Measurements from ENCODE around the gene UST. TPM values are rescaled to one million over a fixed set of nuclear protein-coding genes. Genes with fewer than 3 reads are reported as not detected.

The UST gene
- total RNA-seq, 1 experiment from 2014 or later = 32.1 TPM

- H3K4me3 Mint-ChIP-seq = no peak overlapping the region
- H3K9me3 Mint-ChIP-seq = no peaks in the 10 kb centered on the region
- H3K4me1 Mint-ChIP-seq = peaks cover 11% of the 10 kb centered on the region
- POLR2A ChIA-PET = no interaction called here
- TF ChIP-seq ESRRA (CRISPR knock-in tag; IDR thresholded peaks at IDR 0.05; ENCODE audit: borderline replicate concordance) (no peak), NFYB (CRISPR knock-in tag; conservative IDR thresholded peaks at IDR 0.05; ENCODE audit: low read depth) (no peak), ZNF232 (CRISPR knock-in tag; IDR thresholded peaks at IDR 0.05) (no peak), CREM (CRISPR knock-in tag; IDR thresholded peaks at IDR 0.05) (no peak), NR3C1 (CRISPR knock-in tag; conservative IDR thresholded peaks at IDR 0.05; ENCODE audit: low read depth) (no peak)
- TF ChIP-seq, protein P1, sequence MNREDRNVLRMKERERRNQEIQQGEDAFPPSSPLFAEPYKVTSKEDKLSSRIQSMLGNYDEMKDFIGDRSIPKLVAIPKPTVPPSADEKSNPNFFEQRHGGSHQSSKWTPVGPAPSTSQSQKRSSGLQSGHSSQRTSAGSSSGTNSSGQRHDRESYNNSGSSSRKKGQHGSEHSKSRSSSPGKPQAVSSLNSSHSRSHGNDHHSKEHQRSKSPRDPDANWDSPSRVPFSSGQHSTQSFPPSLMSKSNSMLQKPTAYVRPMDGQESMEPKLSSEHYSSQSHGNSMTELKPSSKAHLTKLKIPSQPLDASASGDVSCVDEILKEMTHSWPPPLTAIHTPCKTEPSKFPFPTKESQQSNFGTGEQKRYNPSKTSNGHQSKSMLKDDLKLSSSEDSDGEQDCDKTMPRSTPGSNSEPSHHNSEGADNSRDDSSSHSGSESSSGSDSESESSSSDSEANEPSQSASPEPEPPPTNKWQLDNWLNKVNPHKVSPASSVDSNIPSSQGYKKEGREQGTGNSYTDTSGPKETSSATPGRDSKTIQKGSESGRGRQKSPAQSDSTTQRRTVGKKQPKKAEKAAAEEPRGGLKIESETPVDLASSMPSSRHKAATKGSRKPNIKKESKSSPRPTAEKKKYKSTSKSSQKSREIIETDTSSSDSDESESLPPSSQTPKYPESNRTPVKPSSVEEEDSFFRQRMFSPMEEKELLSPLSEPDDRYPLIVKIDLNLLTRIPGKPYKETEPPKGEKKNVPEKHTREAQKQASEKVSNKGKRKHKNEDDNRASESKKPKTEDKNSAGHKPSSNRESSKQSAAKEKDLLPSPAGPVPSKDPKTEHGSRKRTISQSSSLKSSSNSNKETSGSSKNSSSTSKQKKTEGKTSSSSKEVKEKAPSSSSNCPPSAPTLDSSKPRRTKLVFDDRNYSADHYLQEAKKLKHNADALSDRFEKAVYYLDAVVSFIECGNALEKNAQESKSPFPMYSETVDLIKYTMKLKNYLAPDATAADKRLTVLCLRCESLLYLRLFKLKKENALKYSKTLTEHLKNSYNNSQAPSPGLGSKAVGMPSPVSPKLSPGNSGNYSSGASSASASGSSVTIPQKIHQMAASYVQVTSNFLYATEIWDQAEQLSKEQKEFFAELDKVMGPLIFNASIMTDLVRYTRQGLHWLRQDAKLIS (CRISPR knock-in tag; IDR thresholded peaks at IDR 0.05; ENCODE audit: borderline replicate concordance) = no peak
- CTCF ChIA-PET = no interaction called here
- no peaks in the 10 kb centered on the region for H3K27me3 Mint-ChIP-seq (ENCODE audit: low read depth)
- H3K27ac Mint-ChIP-seq = no peak overlapping the region
- DNase-seq (ENCODE audit: low spot score) (no peak), ATAC-seq (no peak)
- H3K36me3 Mint-ChIP-seq = peaks cover 27% of the 10 kb centered on the region
These were observed 142.0 kb downstream of the UST start for GRCh38 chr6:148888856-148889255.

GRCh38 chr6:148890096-148890495 lies 143.3 kb downstream of the UST start:
- peaks cover 15% of the 10 kb centered on the region for H3K4me1 Mint-ChIP-seq
- no peak for DNase-seq (ENCODE audit: low spot score)
- no peak for ATAC-seq
- peaks cover 36% of the 10 kb centered on the region for H3K36me3 Mint-ChIP-seq
- H3K9me3 Mint-ChIP-seq = no peaks in the 10 kb centered on the region
- TF ChIP-seq NFYB (CRISPR knock-in tag; conservative IDR thresholded peaks at IDR 0.05; ENCODE audit: low read depth) (no peak), SMAD4 (CRISPR knock-in tag; IDR thresholded peaks at IDR 0.05) (no peak), SOX15 (CRISPR knock-in tag; IDR thresholded peaks at IDR 0.05) (no peak), E2F1 (CRISPR knock-in tag; IDR thresholded peaks at IDR 0.05) (no peak), ERG (CRISPR knock-in tag; IDR thresholded peaks at IDR 0.05) (no peak), MLX (CRISPR knock-in tag; IDR thresholded peaks at IDR 0.05) (no peak)
- TF ChIP-seq, protein P2, sequence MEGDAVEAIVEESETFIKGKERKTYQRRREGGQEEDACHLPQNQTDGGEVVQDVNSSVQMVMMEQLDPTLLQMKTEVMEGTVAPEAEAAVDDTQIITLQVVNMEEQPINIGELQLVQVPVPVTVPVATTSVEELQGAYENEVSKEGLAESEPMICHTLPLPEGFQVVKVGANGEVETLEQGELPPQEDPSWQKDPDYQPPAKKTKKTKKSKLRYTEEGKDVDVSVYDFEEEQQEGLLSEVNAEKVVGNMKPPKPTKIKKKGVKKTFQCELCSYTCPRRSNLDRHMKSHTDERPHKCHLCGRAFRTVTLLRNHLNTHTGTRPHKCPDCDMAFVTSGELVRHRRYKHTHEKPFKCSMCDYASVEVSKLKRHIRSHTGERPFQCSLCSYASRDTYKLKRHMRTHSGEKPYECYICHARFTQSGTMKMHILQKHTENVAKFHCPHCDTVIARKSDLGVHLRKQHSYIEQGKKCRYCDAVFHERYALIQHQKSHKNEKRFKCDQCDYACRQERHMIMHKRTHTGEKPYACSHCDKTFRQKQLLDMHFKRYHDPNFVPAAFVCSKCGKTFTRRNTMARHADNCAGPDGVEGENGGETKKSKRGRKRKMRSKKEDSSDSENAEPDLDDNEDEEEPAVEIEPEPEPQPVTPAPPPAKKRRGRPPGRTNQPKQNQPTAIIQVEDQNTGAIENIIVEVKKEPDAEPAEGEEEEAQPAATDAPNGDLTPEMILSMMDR (IDR thresholded peaks at IDR 0.05) = no peak
- H3K27me3 Mint-ChIP-seq (ENCODE audit: low read depth) = no peaks in the 10 kb centered on the region
- H3K27ac Mint-ChIP-seq = no peak overlapping the region
- ChIA-PET POLR2A (no interaction called here), CTCF (interaction anchor here (1.1 kb wide), 1 partner anchor 312 kb away, joined by 3 read pairs; no protein-coding TSS in a partner anchor)
- no peak overlapping the region for H3K4me3 Mint-ChIP-seq

Data from WTC11 (cell line).